ENCODE data around the gene SLC12A7. TPM values are rescaled to one million over a fixed set of nuclear protein-coding genes. Genes with fewer than 3 reads are reported as not detected.

The SLC12A7 gene
- total and polyA plus RNA-seq, 2 donors, result 12.2 to 23.5 TPM

Other genes with a start within 250 kb of the SLC12A7 start
- 39.3 TPM for gene BRD9, start 219.3 kb downstream of the SLC12A7 start, total RNA-seq
- 54.8 TPM for gene BRD9, start 219.3 kb downstream of the SLC12A7 start, polyA plus RNA-seq
- 12.9 TPM for gene TRIP13, start 219.2 kb downstream of the SLC12A7 start, total RNA-seq
- 2.1 TPM for gene TRIP13, start 219.2 kb downstream of the SLC12A7 start, polyA plus RNA-seq
- gene NKD2, start 103.3 kb downstream of the SLC12A7 start, total RNA-seq, result 5.1 TPM
- 12.4 TPM for gene NKD2, start 103.3 kb downstream of the SLC12A7 start, polyA plus RNA-seq
- 0.09 TPM for gene SLC6A19, start 89.5 kb upstream of the SLC12A7 start, total RNA-seq
- gene SLC6A19, start 89.5 kb upstream of the SLC12A7 start, polyA plus RNA-seq, result 0.16 TPM
- gene SLC6A18, start 113.3 kb upstream of the SLC12A7 start, total RNA-seq, result not detected
- 0.05 TPM for gene SLC6A18, start 113.3 kb upstream of the SLC12A7 start, polyA plus RNA-seq
- 3.4 TPM for gene TERT, start 183.0 kb upstream of the SLC12A7 start, total RNA-seq
- 1.9 TPM for gene TERT, start 183.0 kb upstream of the SLC12A7 start, polyA plus RNA-seq
- gene CLPTM1L, start 233.0 kb upstream of the SLC12A7 start, total RNA-seq, result 142 TPM
- 60.7 TPM for gene CLPTM1L, start 233.0 kb upstream of the SLC12A7 start, polyA plus RNA-seq